Pancreas (tissue), 10 donors: Measurements from ENCODE around the gene SH3GLB1. TPM values are rescaled to one million over a fixed set of nuclear protein-coding genes. Genes with fewer than 3 reads are reported as not detected.
"Not testable (repeated sequence)": the region's sequence is repeated elsewhere in the genome, so short reads cannot be mapped to it uniquely, and the experiment has no call there.

Source experiments
- ATAC-seq, 4 donors: fragments of 200-7000 bp; cut with Tn5 transposase; one replicate each; pipeline versions ENCODE4 v1.8.0 to v1.9.1; 2020; ENCODE audit warnings: mild to moderate bottlenecking in 4 of 4, moderate library complexity in 4 of 4
- DNase-seq, 6 donors: peaks; one replicate each; pipeline ENCODE4 v3.0.0-alpha.2; 2020
- FAIRE-seq: peaks from 2 replicates; lab custom pipeline; 2012; peaks lifted over from hg19 to GRCh38; lab: Jason Lieb, UNC
- H3K27ac ChIP-seq, 4 donors: fragments of 200-600 bp; sonication (generic); 1 replicate in 3 of 4; 2 replicates in 1 of 4; pipeline versions ENCODE4 v1.5.0 to v1.8.0; 2020
- H3K27me3 ChIP-seq, 4 donors: fragments of 200-600 bp; one replicate each; pipeline ENCODE4 v1.8.0; 2021
- H3K36me3 ChIP-seq, 3 donors: fragments of 200-600 bp; sonication (generic) in 1 of 3; one replicate each; pipeline versions ENCODE4 v1.5.0 to v1.8.0; 2020 to 2021
- H3K4me1 ChIP-seq, 3 donors: fragments of 200-600 bp; one replicate each; pipeline ENCODE4 v1.8.0; 2021
- H3K4me3 ChIP-seq, 4 donors: fragments of 200-600 bp; sonication (generic) in 2 of 4; one replicate each; pipeline versions ENCODE4 v1.5.0 to v1.8.0; 2020 to 2021
- H3K9me3 ChIP-seq, 4 donors: fragments of 200-600 bp; one replicate each; pipeline ENCODE4 v1.8.0; 2021
- WGBS, 2 donors: extraction: QIAGEN DNeasy Blood & Tissue Kit; methylation state at CpG; one replicate each; pipeline ENCODE4 v1.1.7; 2013; 5-methylcytosine and 5-hydroxymethylcytosine counted together
- intact Hi-C, 3 donors: fragments of 100-400 bp; cut with DNase I; formaldehyde crosslinking; loops; one replicate each; pipeline versions ENCODE4 v1.11.1 to v1.14.2; 2022
- polyA plus RNA-seq, 2 donors: library from polyadenylated mRNA; stranded (reverse); fragments of 200-250 nt; gene quantifications; one replicate each; pipeline ENCODE4 v1.2.3, GENCODE V29; 2013
- total RNA-seq, 6 donors: library from RNA; stranded (reverse); fragmentation: NEBNext Ultra II Directional in 4 of 6; extraction: Animal tissue kit (Norgen Biotek cat#: 25700) in 4 of 6; gene quantifications; one replicate each; pipeline versions ENCODE4 v1.2.1 to v1.2.4, GENCODE V29; 2021 to 2023
- TF ChIP-seq, protein P1 (sequence below), 4 donors: fragments of 200-600 bp; sonication (generic) in 3 of 4; IDR thresholded peaks; one replicate each; pipeline versions ENCODE4 v1.5.0 to v1.8.0; 2021; ENCODE audit warnings: antibody characterized with exemption in 4 of 4
- donor health status: healthy with polysubstance abuse.
- donor health status: DM: no; HTN: no; CAD: no; lungs with moderate emphysema.
- donor health status: DM: no; HTN: no; CAD: no.
- donor health status: control.
- donor health status: control.
- donor health status: Bipolar disorder and iron deficiency.
- donor health status: DM: yes; HTN: yes; CAD: no.
- donor health status: DM: no; HTN: no; CAD: no.
- donor health status: DM: no; HTN: no; CAD: no.
- donor health status: DM: yes; HTN: yes; CAD: no.

The SH3GLB1 gene
- total and polyA plus RNA-seq, 8 donors = 15.3 to 48.3 (median 41.0) TPM

DNA sequence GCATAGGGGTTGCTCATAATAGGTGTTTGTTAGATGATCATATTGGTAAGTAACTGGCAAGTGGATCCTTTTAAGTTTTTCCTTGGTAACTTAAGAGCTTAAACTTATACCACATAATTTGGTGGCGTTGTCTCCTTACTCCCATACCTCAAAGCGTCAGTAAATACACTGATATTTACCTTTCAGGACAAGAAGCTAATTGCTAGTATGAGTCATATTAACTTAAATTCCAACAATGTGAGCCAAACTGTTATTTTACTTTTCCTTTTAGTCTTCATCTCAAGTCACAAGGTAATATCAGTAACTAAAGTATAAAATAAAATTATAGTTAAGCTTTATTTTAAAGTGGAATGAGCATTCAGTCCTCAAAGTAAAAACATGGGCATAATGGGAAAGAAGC is 9.0 kb upstream of the SH3GLB1 start:
- Histone ChIP-seq H3K9me3 (no peaks in the 10 kb centered on the region), H3K36me3 (no peaks in the 10 kb centered on the region), H3K4me3 (no peak overlapping the region), H3K4me1 (no peaks in the 10 kb centered on the region), H3K27ac (no peak overlapping the region), H3K27me3 (no peaks in the 10 kb centered on the region)
- WGBS, 2 donors = 72 to 81% methylated on average over 2 of the region's 2 CpGs
- intact Hi-C loops = no loop called here
- ATAC-seq (no peak), DNase-seq (no peak), FAIRE-seq (no peak)
- TF ChIP-seq, protein P1, sequence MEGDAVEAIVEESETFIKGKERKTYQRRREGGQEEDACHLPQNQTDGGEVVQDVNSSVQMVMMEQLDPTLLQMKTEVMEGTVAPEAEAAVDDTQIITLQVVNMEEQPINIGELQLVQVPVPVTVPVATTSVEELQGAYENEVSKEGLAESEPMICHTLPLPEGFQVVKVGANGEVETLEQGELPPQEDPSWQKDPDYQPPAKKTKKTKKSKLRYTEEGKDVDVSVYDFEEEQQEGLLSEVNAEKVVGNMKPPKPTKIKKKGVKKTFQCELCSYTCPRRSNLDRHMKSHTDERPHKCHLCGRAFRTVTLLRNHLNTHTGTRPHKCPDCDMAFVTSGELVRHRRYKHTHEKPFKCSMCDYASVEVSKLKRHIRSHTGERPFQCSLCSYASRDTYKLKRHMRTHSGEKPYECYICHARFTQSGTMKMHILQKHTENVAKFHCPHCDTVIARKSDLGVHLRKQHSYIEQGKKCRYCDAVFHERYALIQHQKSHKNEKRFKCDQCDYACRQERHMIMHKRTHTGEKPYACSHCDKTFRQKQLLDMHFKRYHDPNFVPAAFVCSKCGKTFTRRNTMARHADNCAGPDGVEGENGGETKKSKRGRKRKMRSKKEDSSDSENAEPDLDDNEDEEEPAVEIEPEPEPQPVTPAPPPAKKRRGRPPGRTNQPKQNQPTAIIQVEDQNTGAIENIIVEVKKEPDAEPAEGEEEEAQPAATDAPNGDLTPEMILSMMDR (IDR thresholded peaks at IDR 0.05) = no peak

DNA sequence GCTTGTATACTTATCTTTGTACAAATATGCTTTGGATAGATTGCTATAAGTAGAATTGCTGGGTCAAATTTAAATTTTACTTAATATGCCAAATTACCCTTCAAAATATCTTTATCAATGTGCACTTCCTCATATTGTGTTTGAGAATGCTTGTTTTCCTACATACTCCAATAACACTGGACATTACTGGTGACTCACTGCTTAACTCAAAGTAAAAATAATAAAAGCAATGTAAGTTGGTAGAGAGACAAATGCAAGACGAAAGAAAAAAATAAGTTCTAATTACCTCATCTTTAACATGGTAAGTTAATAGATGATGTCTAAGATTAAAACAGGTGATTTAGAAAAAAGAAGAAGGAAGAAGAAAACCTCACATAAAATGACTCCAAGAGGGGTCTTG is 7.9 kb upstream of the SH3GLB1 start:
- Histone ChIP-seq H3K27me3 (no peaks in the 10 kb centered on the region), H3K36me3 (no peaks in the 10 kb centered on the region), H3K4me3 (no peak overlapping the region), H3K9me3 (no peaks in the 10 kb centered on the region), H3K4me1 (no peaks in the 10 kb centered on the region), H3K27ac (no peak overlapping the region)
- TF ChIP-seq, protein P1 (IDR thresholded peaks at IDR 0.05) = no peak
- FAIRE-seq = no peak
- intact Hi-C loops = no loop called here
- no peak for DNase-seq
- no peak for ATAC-seq
- WGBS, 2 donors = 84 to 88% methylated on average over 1 of the region's 1 CpG

DNA sequence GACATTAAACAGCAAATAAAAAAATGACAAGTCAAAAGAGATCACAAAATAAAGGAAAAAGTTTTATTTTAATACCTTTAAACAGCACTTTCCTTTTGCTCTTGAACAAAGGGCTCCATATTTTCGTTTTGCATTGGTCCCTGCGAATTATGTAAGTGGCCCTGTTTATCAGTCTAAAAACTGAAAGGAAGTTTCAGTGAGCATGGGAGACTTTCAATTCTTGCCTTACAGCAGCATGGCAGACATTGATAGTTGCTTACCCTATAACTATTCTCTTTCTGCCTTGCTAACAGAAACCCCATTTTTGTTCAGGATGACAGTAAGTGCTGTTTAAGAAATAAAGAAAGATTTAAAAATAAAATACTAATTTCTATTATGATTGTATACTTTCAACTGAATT is 5.2 kb upstream of the SH3GLB1 start:
- intact Hi-C loops = no loop called here
- no peak for FAIRE-seq
- no peak for ATAC-seq
- Histone ChIP-seq H3K9me3 (no peaks in the 10 kb centered on the region), H3K4me1 (no peaks in the 10 kb centered on the region), H3K36me3 (no peaks in the 10 kb centered on the region), H3K27ac (no peak overlapping the region), H3K4me3 (no peak overlapping the region), H3K27me3 (no peaks in the 10 kb centered on the region)
- TF ChIP-seq, protein P1 (IDR thresholded peaks at IDR 0.05) = no peak
- WGBS, 2 donors = 70 to 72% methylated on average over 2 of the region's 2 CpGs
- DNase-seq = no peak

DNA sequence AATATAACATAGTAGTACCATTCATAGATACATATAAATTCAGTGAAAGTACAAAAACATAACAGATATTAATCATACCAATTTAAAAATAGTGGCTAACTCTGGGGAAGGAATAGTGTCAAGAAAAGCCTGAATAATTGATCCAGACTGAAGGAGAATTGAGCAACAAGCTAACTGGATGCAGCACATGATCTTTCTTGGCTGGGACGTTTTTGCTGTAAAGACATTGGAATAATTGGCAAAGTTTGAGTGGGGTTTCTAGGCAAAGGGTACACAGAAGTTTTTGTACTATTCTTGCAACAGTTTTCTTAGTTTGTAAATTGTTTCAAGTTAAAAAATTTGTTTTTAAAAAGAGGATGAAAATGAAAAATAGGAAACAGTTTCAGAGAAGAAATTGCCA is 2.6 kb upstream of the SH3GLB1 start:
- intact Hi-C loops = no loop called here
- WGBS, 2 donors = 60 to 77% methylated on average over 1 of the region's 1 CpG
- FAIRE-seq = no peak
- H3K9me3 ChIP-seq = no peaks in the 10 kb centered on the region
- TF ChIP-seq, protein P1 (IDR thresholded peaks at IDR 0.05) = no peak
- H3K27me3 ChIP-seq = no peaks in the 10 kb centered on the region
- ATAC-seq = no peak
- no peak overlapping the region for H3K27ac ChIP-seq
- no peak for DNase-seq
- H3K4me1 ChIP-seq = peaks cover 6 to 7% (median 7%) of the 10 kb centered on the region in 3 donors
- H3K36me3 ChIP-seq = no peaks in the 10 kb centered on the region
- no peak overlapping the region for H3K4me3 ChIP-seq

DNA sequence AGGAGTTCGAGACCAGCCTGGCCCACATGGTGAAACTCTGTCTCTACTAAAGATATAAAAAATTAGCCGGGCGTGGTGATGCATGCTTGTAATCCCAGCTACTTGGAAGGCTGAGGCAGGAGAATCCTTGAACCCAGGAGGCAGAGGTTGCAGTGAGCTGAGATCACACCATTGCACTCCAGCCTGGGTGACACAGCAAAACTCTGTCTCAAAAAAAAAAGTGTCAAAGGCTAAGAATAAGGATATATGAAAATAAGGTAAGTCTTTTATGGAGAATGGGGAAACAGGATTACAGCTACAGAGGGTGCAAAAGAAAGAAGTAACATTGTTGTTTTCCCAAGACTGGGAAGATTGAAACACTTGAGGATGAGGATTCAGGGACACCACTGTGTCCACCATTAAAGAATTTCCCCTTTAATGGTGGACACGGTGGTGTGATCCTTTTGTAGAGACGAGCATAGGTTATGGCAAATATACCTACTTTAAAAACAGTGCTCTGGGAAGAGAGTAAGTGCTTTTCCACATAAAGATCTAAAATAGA is 1.4 kb upstream of the SH3GLB1 start:
- intact Hi-C loops, H3K9me3 ChIP-seq, ATAC-seq, H3K27me3 ChIP-seq, H3K27ac ChIP-seq, H3K4me3 ChIP-seq, DNase-seq, FAIRE-seq, H3K36me3 ChIP-seq: not testable (repeated sequence)
- 85 to 89% methylated on average over 5 of the region's 5 CpGs for WGBS, 2 donors
- peaks cover 13 to 20% (median 19%) of the 10 kb centered on the region in 3 donors for H3K4me1 ChIP-seq
